ENCODE results near the gene GPBP1L1.

Gene GPBP1L1

DNA sequence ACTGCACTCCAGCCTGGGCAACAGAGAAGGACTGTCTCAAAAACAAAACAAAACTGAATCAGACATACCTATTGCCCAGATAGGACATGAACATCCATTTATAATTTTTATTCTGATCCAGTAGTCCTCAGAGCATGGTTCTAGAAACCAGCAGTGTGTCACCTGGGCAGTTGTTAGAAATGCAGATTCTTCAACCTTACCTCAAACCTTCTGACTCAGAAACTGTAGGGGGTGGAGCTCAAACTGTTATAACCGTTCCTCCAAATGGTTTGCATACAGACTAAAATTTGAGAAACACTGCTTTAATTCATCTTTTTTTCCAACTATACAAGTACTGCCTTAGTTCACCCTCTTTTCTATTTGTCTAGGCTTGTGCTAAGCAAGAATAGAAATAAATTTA is 96.5 kb downstream of the GPBP1L1 start:
- DNase-seq (ENCODE audit: low read depth), result no peak
- no peak overlapping the region for H3K4me3 ChIP-seq (ENCODE audit: low read depth, low read length)
- no peak for TF ChIP-seq CTCF (IDR thresholded peaks at IDR 0.05; ENCODE audit: low read depth, low read length, missing control alignments)

DNA sequence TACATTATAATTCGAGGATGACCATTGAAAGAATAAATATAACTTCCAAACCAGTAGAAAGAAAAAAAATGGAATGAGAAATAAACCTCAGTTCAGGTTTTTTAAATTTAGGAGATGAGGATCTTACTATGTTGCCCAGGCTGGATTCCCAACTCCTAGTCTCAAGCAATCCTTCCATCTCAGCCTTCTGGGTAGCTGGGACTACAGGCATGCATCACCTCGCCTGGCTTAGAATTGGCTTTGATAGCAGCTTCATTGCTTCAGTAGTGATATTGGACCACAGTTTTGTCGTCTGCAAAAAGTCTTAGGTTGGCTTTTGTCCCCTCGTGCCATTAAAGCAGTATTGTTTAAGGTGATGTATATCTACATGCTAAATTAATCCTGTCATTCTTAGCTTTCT is 99.6 kb downstream of the GPBP1L1 start:
- peak overlapping the region; percentile 18; the same call in 1 of the 2 replicates for H3K4me3 ChIP-seq (ENCODE audit: low read depth, low read length)
- no peak for DNase-seq (ENCODE audit: low read depth)
- TF ChIP-seq CTCF (IDR thresholded peaks at IDR 0.05; ENCODE audit: low read depth, low read length, missing control alignments), result no peak

- no peak for TF ChIP-seq CTCF (IDR thresholded peaks at IDR 0.05; ENCODE audit: low read depth, low read length, missing control alignments)
- DNase-seq (ENCODE audit: low read depth), result no peak
- peak overlapping the region; percentile 84 for H3K4me3 ChIP-seq (ENCODE audit: low read depth, low read length)
Measured at GRCh38 chr1:45585496-45586075, 100.7 kb downstream of the GPBP1L1 start.

DNA sequence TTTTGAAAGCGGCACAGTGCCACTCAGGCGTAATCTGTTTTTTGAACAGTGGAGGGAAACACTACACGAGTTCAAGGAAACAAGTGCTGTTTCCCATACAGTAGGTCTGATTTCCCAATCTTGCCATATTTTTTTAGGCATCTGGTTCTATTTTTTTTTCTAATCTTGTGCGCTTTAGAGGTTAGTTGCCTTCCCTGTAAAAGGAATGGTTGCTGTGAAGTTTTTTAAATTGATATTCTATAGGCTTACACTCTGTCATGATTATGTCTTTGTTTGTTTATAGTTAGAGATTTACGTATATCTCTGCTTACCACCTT is 101.3 kb downstream of the GPBP1L1 start:
- TF ChIP-seq CTCF (IDR thresholded peaks at IDR 0.05; ENCODE audit: low read depth, low read length, missing control alignments), result no peak
- no peak for DNase-seq (ENCODE audit: low read depth)

GRCh38 chr1:45584351-45585109 is 101.8 kb downstream of the GPBP1L1 start:
- peak; percentile 51 for DNase-seq (ENCODE audit: low read depth)
- peak; percentile 22 for TF ChIP-seq CTCF (IDR thresholded peaks at IDR 0.05; ENCODE audit: low read depth, low read length, missing control alignments)
- H3K4me3 ChIP-seq (ENCODE audit: low read depth, low read length), result peak overlapping the region; percentile 84

More for the DNA sequence above, 101.3 kb downstream of the GPBP1L1 start:
- peak overlapping the region; percentile 84 for H3K4me3 ChIP-seq (ENCODE audit: low read depth, low read length)

- peak within 1 kb of the TSS; percentile 84 for H3K4me3 ChIP-seq (ENCODE audit: low read depth, low read length)
- no peak for TF ChIP-seq CTCF (IDR thresholded peaks at IDR 0.05; ENCODE audit: low read depth, low read length, missing control alignments)
- peak; percentile 47 for DNase-seq (ENCODE audit: low read depth)
Measured at GRCh38 chr1:45583666-45584350, 102.5 kb downstream of the GPBP1L1 start, which contains the start of gene NASP. Gene NASP (plus strand): TSS chr1:45584041. CDS start chr1:45584147, 106 bp downstream.

All from GM12864 (cell line).